ENCODE data around the gene C11orf71.

The C11orf71 gene

DNA sequence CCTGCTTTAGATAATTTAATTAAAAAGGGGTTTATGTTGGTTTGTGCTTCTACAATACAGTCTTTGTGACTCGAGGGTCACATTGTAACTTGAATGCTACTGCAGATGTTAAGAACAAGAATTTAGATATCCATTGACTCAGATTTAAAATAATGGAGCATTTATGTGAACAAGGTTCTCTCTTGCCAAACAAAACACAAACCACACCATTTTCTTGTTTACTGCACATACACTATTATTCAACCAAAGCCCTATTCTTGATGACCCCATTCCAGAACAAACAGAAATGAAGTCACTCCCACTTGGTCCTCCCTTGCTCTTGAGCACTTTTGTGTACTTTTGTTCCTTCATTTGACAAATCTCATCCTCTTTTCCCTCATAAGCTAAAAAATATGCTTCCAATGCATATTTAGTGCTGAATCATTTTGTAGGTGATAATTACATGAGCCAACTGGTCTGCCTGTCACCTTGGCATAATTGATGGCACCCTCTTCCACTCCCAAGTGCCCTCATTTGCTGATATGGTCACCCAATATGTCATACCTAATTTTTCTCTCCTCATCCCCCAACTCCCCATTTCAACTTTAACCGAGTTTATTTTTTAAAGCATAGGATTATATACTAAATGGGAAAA lies 2.8 kb downstream of the C11orf71 start:
- peaks cover 14% of the 10 kb centered on the region for H3K4me1 ChIP-seq (ENCODE audit: control insufficient read depth, low read depth, low read length)
- no peak overlapping the region for H3K4me3 ChIP-seq (ENCODE audit: low read length)
- no peaks in the 10 kb centered on the region for H3K9me3 ChIP-seq (ENCODE audit: control insufficient read depth, low read depth, low read length)
- H3K27ac ChIP-seq (ENCODE audit: low read length) = no peak overlapping the region
- H3K9ac ChIP-seq (ENCODE audit: low read length) = no peak overlapping the region
- no peaks in the 10 kb centered on the region for H3K36me3 ChIP-seq (ENCODE audit: control insufficient read depth, low read depth, low read length)
- H3K27me3 ChIP-seq (ENCODE audit: control insufficient read depth, insufficient read depth, low read length) = no peaks in the 10 kb centered on the region

DNA sequence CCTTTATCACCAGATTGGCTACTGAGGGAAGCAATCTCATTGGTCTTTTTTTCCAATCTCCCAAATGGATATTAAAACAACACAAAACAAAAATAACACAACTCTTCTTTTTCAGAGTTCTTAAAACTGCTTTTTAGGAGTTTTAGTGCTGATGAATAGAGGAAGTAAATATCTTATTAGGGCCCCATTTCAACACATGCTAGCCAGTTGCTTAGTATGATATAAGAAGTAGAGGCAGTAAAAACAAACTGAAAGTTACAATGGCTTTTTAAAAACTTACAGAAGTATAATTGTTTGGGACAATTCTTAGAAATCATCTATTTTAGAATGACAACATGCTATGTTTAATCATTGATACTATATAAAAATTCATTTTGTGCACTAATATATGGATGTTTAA lies 3.4 kb downstream of the C11orf71 start:
- H3K9me3 ChIP-seq (ENCODE audit: control insufficient read depth, low read depth, low read length) = no peaks in the 10 kb centered on the region
- H3K4me3 ChIP-seq (ENCODE audit: low read length) = no peak overlapping the region
- H3K36me3 ChIP-seq (ENCODE audit: control insufficient read depth, low read depth, low read length) = no peaks in the 10 kb centered on the region
- H3K9ac ChIP-seq (ENCODE audit: low read length) = no peak overlapping the region
- H3K27ac ChIP-seq (ENCODE audit: low read length) = no peak overlapping the region
- H3K4me1 ChIP-seq (ENCODE audit: control insufficient read depth, low read depth, low read length) = peaks cover 14% of the 10 kb centered on the region
- no peaks in the 10 kb centered on the region for H3K27me3 ChIP-seq (ENCODE audit: control insufficient read depth, insufficient read depth, low read length)

DNA sequence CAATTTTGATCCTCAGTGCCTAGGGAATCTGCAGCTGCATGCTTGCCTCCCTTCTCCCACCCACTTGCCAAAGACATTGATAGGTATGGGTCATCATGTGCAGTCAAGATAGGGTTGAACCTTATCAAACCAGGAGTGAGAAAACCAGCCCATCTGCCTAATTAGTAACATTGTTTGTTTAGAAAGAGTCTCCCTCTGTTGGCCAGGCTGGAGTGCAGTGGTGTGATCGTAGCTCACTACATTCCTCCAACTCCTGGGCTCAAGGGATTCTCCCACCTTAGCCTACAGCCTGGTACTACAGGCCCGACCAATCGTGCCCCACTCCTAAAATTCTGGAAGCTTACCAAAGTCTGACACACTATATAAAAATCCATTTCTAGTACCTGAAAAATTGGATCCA lies 4.6 kb downstream of the C11orf71 start:
- no peaks in the 10 kb centered on the region for H3K27me3 ChIP-seq (ENCODE audit: control insufficient read depth, insufficient read depth, low read length)
- H3K4me1 ChIP-seq (ENCODE audit: control insufficient read depth, low read depth, low read length) = peaks cover 14% of the 10 kb centered on the region
- no peak overlapping the region for H3K9ac ChIP-seq (ENCODE audit: low read length)
- H3K27ac ChIP-seq (ENCODE audit: low read length) = no peak overlapping the region
- no peaks in the 10 kb centered on the region for H3K9me3 ChIP-seq (ENCODE audit: control insufficient read depth, low read depth, low read length)
- no peaks in the 10 kb centered on the region for H3K36me3 ChIP-seq (ENCODE audit: control insufficient read depth, low read depth, low read length)
- no peak overlapping the region for H3K4me3 ChIP-seq (ENCODE audit: low read length)

DNA sequence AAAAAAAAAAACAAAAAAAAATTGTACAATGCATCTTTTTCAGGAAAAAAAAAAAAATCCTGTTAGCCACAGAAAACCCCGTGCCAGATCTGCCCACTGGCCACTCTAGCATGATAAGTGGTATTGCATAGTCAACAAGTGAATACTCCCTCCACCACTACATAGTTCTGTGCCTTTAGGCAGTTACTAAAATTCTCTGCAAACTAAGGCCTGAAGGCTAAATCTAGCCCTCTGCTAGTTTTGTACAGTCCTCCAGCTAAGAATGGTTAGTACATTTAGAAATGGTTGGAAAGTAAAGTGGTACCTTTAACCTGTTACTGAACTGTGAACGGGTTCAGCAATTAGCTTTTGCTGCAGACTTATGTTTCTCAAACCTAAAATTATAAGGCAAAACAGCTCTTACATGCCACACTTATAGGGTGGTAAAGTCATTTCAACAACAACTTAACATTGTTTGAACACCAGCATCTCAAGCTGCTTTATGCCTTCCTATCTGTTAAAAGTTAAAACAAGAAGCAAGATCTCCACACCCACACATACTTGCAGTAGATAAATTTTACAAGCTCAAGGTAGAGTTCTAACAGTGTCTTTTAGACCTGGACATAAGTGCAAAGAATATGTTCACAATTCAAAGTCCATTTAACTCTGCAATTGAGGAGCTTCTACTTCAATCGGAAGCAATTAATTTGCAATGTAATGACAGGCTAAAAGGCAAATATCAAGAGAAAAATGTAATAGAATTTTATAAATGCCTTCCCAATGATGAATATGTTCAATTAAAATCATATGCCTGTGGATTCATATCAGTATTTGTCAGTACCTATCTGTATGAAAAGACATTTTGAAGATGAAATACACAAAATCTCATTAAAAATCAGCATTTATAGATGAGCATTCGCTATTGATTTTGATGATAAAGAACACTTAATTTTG lies 7.3 kb downstream of the C11orf71 start:
- Histone ChIP-seq H3K27me3 (ENCODE audit: control insufficient read depth, insufficient read depth, low read length) (no peaks in the 10 kb centered on the region), H3K27ac (ENCODE audit: low read length) (no peak overlapping the region), H3K9ac (ENCODE audit: low read length) (no peak overlapping the region), H3K4me1 (ENCODE audit: control insufficient read depth, low read depth, low read length) (peaks cover 4% of the 10 kb centered on the region), H3K4me3 (ENCODE audit: low read length) (no peak overlapping the region), H3K36me3 (ENCODE audit: control insufficient read depth, low read depth, low read length) (no peaks in the 10 kb centered on the region), H3K9me3 (ENCODE audit: control insufficient read depth, low read depth, low read length) (no peaks in the 10 kb centered on the region)

DNA sequence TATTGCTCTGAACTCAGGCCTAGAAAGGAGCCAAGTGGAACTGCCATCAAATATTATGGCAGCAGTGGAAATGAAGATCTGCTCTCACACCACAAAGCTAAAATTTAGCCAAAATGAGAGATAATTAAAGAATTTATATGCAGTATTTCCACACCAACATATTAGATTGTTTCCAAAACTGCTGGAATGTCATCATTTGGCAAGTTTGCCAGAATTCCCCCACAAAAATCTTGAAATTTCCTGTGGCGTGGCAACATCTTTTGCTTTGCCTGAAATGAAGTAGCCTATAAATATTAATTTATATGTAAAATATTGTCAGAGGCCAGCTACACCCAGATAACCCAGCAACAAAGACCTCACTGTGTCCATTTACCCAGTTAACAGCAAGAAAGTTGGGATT lies 13.8 kb downstream of the C11orf71 start:
- no peaks in the 10 kb centered on the region for H3K4me1 ChIP-seq (ENCODE audit: control insufficient read depth, low read depth, low read length)
- H3K9me3 ChIP-seq (ENCODE audit: control insufficient read depth, low read depth, low read length) = no peaks in the 10 kb centered on the region
- no peak overlapping the region for H3K27ac ChIP-seq (ENCODE audit: low read length)
- no peak overlapping the region for H3K4me3 ChIP-seq (ENCODE audit: low read length)
- H3K27me3 ChIP-seq (ENCODE audit: control insufficient read depth, insufficient read depth, low read length) = no peaks in the 10 kb centered on the region
- no peaks in the 10 kb centered on the region for H3K36me3 ChIP-seq (ENCODE audit: control insufficient read depth, low read depth, low read length)
- no peak overlapping the region for H3K9ac ChIP-seq (ENCODE audit: low read length)

DNA sequence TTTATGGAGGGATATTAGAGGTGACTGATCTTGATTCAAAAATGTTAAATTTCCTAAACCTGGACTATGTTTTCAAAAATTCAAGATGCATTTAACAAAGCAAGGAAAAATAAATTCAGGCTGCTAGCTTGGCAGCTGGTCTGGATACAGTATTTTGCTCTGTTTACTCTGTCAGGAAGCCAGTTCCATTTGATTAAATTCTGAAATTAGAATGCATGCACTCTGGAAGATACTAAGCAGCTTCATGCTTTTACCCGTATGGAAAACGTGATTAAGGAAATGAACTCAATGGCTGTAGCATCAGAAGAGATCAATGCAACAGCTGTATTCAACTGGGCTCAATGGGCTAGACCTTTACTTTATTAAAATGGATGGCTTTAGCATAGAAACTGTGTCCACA lies 14.2 kb downstream of the C11orf71 start:
- H3K27ac ChIP-seq (ENCODE audit: low read length) = no peak overlapping the region

DNA sequence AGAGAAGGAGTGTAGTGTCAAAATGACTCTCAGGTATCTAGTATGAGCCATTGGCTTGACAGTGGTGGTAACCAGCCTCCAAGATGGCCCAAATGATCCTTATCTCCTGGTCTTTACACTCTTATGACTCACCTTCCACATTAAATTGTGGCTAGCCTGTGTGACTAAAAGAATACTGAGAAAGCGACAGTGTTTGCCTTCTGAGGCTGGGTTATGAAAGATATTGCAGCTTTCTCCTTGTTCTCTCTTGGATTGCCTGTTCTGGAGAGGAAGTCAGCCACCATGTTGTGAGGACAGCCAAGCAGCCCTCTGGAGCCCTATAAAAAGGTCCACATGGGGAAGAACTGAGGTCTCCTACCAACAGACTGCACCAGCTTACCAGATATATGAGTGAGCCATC lies 15.8 kb downstream of the C11orf71 start:
- no peaks in the 10 kb centered on the region for H3K4me1 ChIP-seq (ENCODE audit: control insufficient read depth, low read depth, low read length)
- H3K4me3 ChIP-seq (ENCODE audit: low read length) = no peak overlapping the region
- no peak overlapping the region for H3K9ac ChIP-seq (ENCODE audit: low read length)
- H3K27ac ChIP-seq (ENCODE audit: low read length) = no peak overlapping the region
- no peaks in the 10 kb centered on the region for H3K9me3 ChIP-seq (ENCODE audit: control insufficient read depth, low read depth, low read length)
- H3K27me3 ChIP-seq (ENCODE audit: control insufficient read depth, insufficient read depth, low read length) = no peaks in the 10 kb centered on the region
- H3K36me3 ChIP-seq (ENCODE audit: control insufficient read depth, low read depth, low read length) = no peaks in the 10 kb centered on the region

More for the DNA sequence above, 14.2 kb downstream of the C11orf71 start:
- no peaks in the 10 kb centered on the region for H3K9me3 ChIP-seq (ENCODE audit: control insufficient read depth, low read depth, low read length)
- H3K4me3 ChIP-seq (ENCODE audit: low read length) = no peak overlapping the region
- H3K4me1 ChIP-seq (ENCODE audit: control insufficient read depth, low read depth, low read length) = no peaks in the 10 kb centered on the region
- H3K27me3 ChIP-seq (ENCODE audit: control insufficient read depth, insufficient read depth, low read length) = no peaks in the 10 kb centered on the region
- no peak overlapping the region for H3K9ac ChIP-seq (ENCODE audit: low read length)
- no peaks in the 10 kb centered on the region for H3K36me3 ChIP-seq (ENCODE audit: control insufficient read depth, low read depth, low read length)

DNA sequence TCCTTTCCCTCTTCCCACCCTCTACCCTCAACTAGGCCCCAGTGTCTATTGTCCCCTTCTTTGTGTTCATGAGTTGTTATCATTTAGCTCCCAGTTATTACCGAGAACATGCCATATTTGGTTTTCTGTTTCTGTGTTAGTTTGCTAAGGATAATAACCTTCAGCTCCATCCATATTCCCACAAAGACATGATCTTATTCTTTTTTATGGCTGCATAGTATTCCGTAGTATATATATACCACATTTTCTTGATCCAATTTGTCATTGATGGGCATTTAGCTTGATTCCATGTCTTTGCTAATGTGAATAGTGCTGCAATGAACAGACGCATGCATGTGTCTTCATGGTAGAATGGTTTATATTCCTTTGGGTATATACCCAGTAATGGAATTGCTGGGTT lies 17.8 kb downstream of the C11orf71 start:
- Histone ChIP-seq H3K4me1 (ENCODE audit: control insufficient read depth, low read depth, low read length) (peaks cover 7% of the 10 kb centered on the region), H3K27ac (ENCODE audit: low read length) (no peak overlapping the region), H3K9ac (ENCODE audit: low read length) (no peak overlapping the region), H3K27me3 (ENCODE audit: control insufficient read depth, insufficient read depth, low read length) (no peaks in the 10 kb centered on the region), H3K9me3 (ENCODE audit: control insufficient read depth, low read depth, low read length) (no peaks in the 10 kb centered on the region), H3K36me3 (ENCODE audit: control insufficient read depth, low read depth, low read length) (no peaks in the 10 kb centered on the region), H3K4me3 (ENCODE audit: low read length) (no peak overlapping the region)

DNA sequence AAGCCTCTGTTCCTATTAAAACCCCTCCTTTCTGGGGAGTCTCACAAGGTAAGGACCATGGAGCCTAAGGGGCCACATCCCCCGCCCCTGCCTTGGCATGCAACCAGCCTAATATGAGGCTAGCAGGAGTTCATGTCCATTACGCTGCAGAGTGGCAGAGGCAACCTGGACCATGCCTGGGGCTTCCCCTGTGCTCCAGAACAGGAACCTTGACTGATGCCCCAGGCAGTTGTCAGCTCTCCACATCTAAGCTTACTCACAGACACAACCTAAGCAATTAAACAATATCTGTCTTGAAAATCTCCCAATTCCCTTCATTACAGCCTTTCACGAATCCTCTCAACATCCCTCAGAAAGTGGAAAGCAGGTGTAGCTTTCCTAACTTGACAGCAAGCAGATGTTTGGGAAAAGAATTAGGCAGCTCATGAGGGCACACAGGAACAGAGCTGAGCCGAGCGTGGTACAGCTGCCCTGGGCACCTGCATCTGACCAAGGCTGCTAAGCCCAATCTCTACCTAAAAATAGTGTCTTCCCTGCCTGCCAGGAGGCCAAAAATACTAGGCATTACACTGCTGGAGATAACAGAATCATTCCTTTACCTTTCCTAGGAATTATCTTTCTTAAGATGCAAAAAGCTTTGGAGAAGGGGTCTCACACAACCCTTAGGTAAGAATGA lies 20.8 kb downstream of the C11orf71 start:
- H3K9ac ChIP-seq (ENCODE audit: low read length) = no peak overlapping the region
- H3K4me1 ChIP-seq (ENCODE audit: control insufficient read depth, low read depth, low read length) = peaks cover 7% of the 10 kb centered on the region
- H3K27ac ChIP-seq (ENCODE audit: low read length) = no peak overlapping the region
- H3K36me3 ChIP-seq (ENCODE audit: control insufficient read depth, low read depth, low read length) = no peaks in the 10 kb centered on the region
- no peak overlapping the region for H3K4me3 ChIP-seq (ENCODE audit: low read length)
- no peaks in the 10 kb centered on the region for H3K27me3 ChIP-seq (ENCODE audit: control insufficient read depth, insufficient read depth, low read length)
- no peaks in the 10 kb centered on the region for H3K9me3 ChIP-seq (ENCODE audit: control insufficient read depth, low read depth, low read length)

DNA sequence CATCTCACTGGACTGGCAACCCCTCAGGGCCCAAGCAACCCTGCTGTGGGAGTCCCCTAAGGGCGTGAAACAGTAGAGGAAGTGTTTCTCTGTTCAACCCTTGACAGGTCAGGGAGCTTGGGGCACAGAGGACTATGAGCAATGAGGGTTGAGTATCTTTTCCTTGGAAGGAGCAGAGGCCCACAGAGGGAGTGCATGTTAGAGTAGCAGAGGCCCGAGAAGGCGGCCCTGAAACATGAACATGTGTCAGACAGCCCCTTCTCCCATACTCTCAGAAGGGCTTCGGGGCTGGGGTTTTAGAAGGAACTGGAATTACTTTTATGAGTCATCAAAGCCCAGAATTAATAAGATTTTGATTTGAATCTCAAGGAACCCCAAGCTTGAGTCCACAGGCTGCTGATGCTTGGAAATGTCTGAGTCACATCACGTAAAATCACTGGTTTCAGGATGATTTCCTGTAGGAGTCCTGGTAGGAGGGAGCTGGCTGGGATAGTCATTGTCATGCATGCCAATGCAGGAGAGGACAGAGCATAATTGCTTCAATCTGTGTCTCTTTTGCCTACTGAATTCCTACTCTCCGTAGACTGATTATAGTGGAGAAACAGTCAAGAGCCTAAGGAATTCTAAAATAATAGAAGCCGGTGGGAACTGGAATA lies 22.6 kb downstream of the C11orf71 start:
- H3K27ac ChIP-seq (ENCODE audit: low read length) = no peak overlapping the region
- no peaks in the 10 kb centered on the region for H3K27me3 ChIP-seq (ENCODE audit: control insufficient read depth, insufficient read depth, low read length)
- no peaks in the 10 kb centered on the region for H3K9me3 ChIP-seq (ENCODE audit: control insufficient read depth, low read depth, low read length)
- H3K4me3 ChIP-seq (ENCODE audit: low read length) = no peak overlapping the region
- peaks cover 7% of the 10 kb centered on the region for H3K4me1 ChIP-seq (ENCODE audit: control insufficient read depth, low read depth, low read length)
- no peaks in the 10 kb centered on the region for H3K36me3 ChIP-seq (ENCODE audit: control insufficient read depth, low read depth, low read length)
- no peak overlapping the region for H3K9ac ChIP-seq (ENCODE audit: low read length)

DNA sequence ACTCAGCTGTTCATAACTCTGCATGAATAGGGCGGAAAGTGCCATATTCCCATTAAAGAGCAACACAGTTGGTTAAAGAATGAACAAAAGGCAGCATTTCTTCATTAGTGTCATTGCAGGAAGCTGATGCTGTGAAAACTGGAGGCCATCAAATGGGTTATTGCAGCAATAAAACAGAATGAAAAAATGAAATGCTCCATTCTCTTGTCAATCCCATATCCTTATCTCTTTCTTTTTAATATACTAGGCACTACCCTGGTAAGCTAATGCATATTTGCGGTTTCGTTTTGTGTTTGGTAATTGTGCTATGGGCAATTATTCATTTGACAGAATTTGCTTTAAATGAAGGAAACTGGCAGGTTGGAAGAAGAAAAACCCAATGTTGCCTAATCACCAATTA lies 25.3 kb downstream of the C11orf71 start:
- Histone ChIP-seq H3K4me3 (ENCODE audit: low read length) (no peak overlapping the region), H3K27ac (ENCODE audit: low read length) (no peak overlapping the region), H3K27me3 (ENCODE audit: control insufficient read depth, insufficient read depth, low read length) (no peaks in the 10 kb centered on the region), H3K36me3 (ENCODE audit: control insufficient read depth, low read depth, low read length) (no peaks in the 10 kb centered on the region), H3K9me3 (ENCODE audit: control insufficient read depth, low read depth, low read length) (no peaks in the 10 kb centered on the region), H3K9ac (ENCODE audit: low read length) (no peak overlapping the region), H3K4me1 (ENCODE audit: control insufficient read depth, low read depth, low read length) (peaks cover 7% of the 10 kb centered on the region)
